Measurements from ENCODE around the gene UBE2G1. TPM values are rescaled to one million over a fixed set of nuclear protein-coding genes. Genes with fewer than 3 reads are reported as not detected.

UBE2G1 gene
- total and polyA plus RNA-seq, 2 donors from 2014 or later: 26.7 to 50.9 TPM

DNA sequence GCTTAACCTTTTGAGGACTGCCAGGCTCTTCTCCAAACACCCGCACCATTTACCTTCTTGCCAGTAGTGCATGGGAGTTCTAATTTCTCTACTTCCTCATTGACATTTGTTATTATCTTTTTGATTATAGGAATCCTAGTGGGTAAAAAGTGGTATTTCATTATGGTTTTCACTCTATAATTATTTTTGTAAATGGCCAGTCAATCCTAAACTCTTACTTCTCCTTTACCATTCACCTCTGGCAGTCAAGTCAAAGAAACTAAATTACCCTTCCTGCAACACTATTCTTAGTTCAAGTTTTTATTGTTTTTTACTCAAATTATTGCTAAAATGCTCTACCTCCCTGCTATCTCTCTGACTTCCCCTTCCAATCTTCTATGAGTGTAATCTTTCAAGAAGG is 72.9 kb downstream of the UBE2G1 start:
- no peak for FAIRE-seq
- TF ChIP-seq, protein P1, sequence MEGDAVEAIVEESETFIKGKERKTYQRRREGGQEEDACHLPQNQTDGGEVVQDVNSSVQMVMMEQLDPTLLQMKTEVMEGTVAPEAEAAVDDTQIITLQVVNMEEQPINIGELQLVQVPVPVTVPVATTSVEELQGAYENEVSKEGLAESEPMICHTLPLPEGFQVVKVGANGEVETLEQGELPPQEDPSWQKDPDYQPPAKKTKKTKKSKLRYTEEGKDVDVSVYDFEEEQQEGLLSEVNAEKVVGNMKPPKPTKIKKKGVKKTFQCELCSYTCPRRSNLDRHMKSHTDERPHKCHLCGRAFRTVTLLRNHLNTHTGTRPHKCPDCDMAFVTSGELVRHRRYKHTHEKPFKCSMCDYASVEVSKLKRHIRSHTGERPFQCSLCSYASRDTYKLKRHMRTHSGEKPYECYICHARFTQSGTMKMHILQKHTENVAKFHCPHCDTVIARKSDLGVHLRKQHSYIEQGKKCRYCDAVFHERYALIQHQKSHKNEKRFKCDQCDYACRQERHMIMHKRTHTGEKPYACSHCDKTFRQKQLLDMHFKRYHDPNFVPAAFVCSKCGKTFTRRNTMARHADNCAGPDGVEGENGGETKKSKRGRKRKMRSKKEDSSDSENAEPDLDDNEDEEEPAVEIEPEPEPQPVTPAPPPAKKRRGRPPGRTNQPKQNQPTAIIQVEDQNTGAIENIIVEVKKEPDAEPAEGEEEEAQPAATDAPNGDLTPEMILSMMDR (IDR thresholded peaks at IDR 0.05; ENCODE audit: borderline replicate concordance, extremely low read depth, insufficient read depth): no peak
- Histone ChIP-seq H3K9ac (ENCODE audit: low read length in 3 of 3) (no peak overlapping the region), H3K9me3 (ENCODE audit: control insufficient read depth in 2 of 3, insufficient read depth in 1 of 3, low read length in 3 of 3) (no peaks in the 10 kb centered on the region), H3K27ac (ENCODE audit: low read depth in 2 of 2, low read length in 2 of 2) (no peak overlapping the region), H3K36me3 (ENCODE audit: control insufficient read depth in 2 of 3, insufficient read depth in 3 of 3, low read length in 3 of 3) (peaks cover 0 to 10% (median 2%) of the 10 kb centered on the region in 3 donors), H3K4me3 (ENCODE audit: low read length in 3 of 3) (no peak overlapping the region), H3K4me1 (ENCODE audit: control insufficient read depth in 2 of 3, insufficient read depth in 2 of 3, low read depth in 1 of 3, low read length in 3 of 3) (no peaks in the 10 kb centered on the region), H3K27me3 (ENCODE audit: control insufficient read depth, insufficient read depth, low read length) (no peaks in the 10 kb centered on the region)
- DNase-seq: no peak
- intact Hi-C loops (cut with DNase I): no loop called here

DNA sequence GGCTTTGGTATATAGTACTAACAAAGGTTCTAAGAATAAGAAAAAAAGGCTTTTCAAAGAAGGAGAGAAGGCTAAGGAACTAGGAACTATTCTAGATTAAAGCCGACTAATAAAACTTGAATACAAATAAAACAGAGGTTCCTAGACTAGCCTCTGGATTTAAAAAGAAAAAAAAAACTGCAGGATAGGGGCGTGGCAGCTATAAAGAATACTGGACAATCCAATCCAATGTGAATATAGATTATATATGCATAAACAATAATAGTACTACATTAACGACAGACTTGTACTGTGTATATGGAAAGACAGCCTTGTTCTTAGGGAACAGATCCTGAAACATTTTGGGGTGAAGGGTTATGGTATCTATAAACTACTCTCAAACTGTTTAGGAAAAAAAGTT is 78.8 kb downstream of the UBE2G1 start:
- H3K36me3 ChIP-seq (ENCODE audit: control insufficient read depth in 2 of 3, insufficient read depth in 3 of 3, low read length in 3 of 3): peaks cover 0 to 13% (median 2%) of the 10 kb centered on the region in 3 donors
- no peaks in the 10 kb centered on the region for H3K27me3 ChIP-seq (ENCODE audit: control insufficient read depth, insufficient read depth, low read length)
- no peak for FAIRE-seq
- no peaks in the 10 kb centered on the region for H3K9me3 ChIP-seq (ENCODE audit: control insufficient read depth in 2 of 3, insufficient read depth in 1 of 3, low read length in 3 of 3)
- no peak overlapping the region for H3K4me3 ChIP-seq (ENCODE audit: low read length in 3 of 3)
- TF ChIP-seq, protein P1 (IDR thresholded peaks at IDR 0.05; ENCODE audit: borderline replicate concordance, extremely low read depth, insufficient read depth): no peak
- H3K4me1 ChIP-seq (ENCODE audit: control insufficient read depth in 2 of 3, insufficient read depth in 2 of 3, low read depth in 1 of 3, low read length in 3 of 3): no peaks in the 10 kb centered on the region
- no peak overlapping the region for H3K9ac ChIP-seq (ENCODE audit: low read length in 3 of 3)
- H3K27ac ChIP-seq (ENCODE audit: low read depth in 2 of 2, low read length in 2 of 2): no peak overlapping the region
- no peak for DNase-seq
- intact Hi-C loops (cut with DNase I): no loop called here

DNA sequence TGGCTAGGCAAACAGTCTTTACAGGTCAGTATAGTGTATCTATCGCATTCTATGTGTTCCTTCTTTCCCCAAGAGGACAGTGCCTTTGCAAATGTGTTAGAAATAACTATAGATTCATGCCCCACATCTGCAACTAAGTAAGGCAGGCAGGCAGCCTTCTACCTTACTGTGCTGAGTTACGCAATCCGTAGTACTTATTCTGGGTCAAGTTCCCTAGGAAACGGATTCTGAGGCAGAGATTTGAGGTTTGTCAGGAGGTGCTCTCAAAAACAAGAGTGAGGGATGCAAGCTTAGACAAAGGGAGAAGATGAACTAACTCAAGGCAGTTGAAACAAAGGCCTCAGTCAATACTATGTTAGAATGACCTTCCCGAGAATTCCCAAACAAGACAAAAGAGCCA is 90.0 kb downstream of the UBE2G1 start:
- Histone ChIP-seq H3K9ac (ENCODE audit: low read length in 3 of 3) (no peak overlapping the region), H3K27me3 (ENCODE audit: control insufficient read depth, insufficient read depth, low read length) (no peaks in the 10 kb centered on the region), H3K4me1 (ENCODE audit: control insufficient read depth in 2 of 3, insufficient read depth in 2 of 3, low read depth in 1 of 3, low read length in 3 of 3) (no peaks in the 10 kb centered on the region), H3K36me3 (ENCODE audit: control insufficient read depth in 2 of 3, insufficient read depth in 3 of 3, low read length in 3 of 3) (peaks cover 0 to 9% (median 5%) of the 10 kb centered on the region in 3 donors), H3K27ac (ENCODE audit: low read depth in 2 of 2, low read length in 2 of 2) (no peak overlapping the region), H3K9me3 (ENCODE audit: control insufficient read depth in 2 of 3, insufficient read depth in 1 of 3, low read length in 3 of 3) (no peaks in the 10 kb centered on the region), H3K4me3 (ENCODE audit: low read length in 3 of 3) (no peak overlapping the region)
- intact Hi-C loops (cut with DNase I): no loop called here
- FAIRE-seq (no peak), DNase-seq (no peak)
- TF ChIP-seq, protein P1 (IDR thresholded peaks at IDR 0.05; ENCODE audit: borderline replicate concordance, extremely low read depth, insufficient read depth): no peak

DNA sequence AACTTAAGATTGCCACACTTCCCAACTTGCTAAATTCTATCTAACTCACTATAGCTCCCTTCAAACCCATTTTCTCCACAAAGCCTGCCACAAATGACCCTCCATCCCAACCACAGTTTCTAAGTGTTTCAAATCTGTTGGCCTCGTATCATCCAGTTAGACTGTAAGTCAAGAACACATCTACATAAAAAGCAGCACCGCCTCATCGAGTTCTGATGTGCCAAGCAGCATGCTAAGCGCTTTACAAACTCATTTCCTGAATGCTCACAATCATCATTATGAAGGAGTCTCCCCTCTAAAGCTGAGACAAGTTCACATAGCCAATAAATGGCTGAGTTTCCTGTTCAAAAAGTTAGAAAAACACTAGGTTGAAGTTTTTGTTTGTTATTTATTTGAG is 93.5 kb downstream of the UBE2G1 start:
- Histone ChIP-seq H3K27ac (ENCODE audit: low read depth in 2 of 2, low read length in 2 of 2) (no peak overlapping the region), H3K9me3 (ENCODE audit: control insufficient read depth in 2 of 3, insufficient read depth in 1 of 3, low read length in 3 of 3) (no peaks in the 10 kb centered on the region), H3K9ac (ENCODE audit: low read length in 3 of 3) (no peak overlapping the region), H3K36me3 (ENCODE audit: control insufficient read depth in 2 of 3, insufficient read depth in 3 of 3, low read length in 3 of 3) (peaks cover 2 to 4% (median 3%) of the 10 kb centered on the region in 3 donors), H3K4me1 (ENCODE audit: control insufficient read depth in 2 of 3, insufficient read depth in 2 of 3, low read depth in 1 of 3, low read length in 3 of 3) (no peaks in the 10 kb centered on the region), H3K4me3 (ENCODE audit: low read length in 3 of 3) (no peak overlapping the region), H3K27me3 (ENCODE audit: control insufficient read depth, insufficient read depth, low read length) (no peaks in the 10 kb centered on the region)
- TF ChIP-seq, protein P1 (IDR thresholded peaks at IDR 0.05; ENCODE audit: borderline replicate concordance, extremely low read depth, insufficient read depth): no peak
- no peak for DNase-seq
- no peak for FAIRE-seq
- intact Hi-C loops (cut with DNase I): no loop called here
